Measurements from ENCODE around the gene ZWILCH.

DNA sequence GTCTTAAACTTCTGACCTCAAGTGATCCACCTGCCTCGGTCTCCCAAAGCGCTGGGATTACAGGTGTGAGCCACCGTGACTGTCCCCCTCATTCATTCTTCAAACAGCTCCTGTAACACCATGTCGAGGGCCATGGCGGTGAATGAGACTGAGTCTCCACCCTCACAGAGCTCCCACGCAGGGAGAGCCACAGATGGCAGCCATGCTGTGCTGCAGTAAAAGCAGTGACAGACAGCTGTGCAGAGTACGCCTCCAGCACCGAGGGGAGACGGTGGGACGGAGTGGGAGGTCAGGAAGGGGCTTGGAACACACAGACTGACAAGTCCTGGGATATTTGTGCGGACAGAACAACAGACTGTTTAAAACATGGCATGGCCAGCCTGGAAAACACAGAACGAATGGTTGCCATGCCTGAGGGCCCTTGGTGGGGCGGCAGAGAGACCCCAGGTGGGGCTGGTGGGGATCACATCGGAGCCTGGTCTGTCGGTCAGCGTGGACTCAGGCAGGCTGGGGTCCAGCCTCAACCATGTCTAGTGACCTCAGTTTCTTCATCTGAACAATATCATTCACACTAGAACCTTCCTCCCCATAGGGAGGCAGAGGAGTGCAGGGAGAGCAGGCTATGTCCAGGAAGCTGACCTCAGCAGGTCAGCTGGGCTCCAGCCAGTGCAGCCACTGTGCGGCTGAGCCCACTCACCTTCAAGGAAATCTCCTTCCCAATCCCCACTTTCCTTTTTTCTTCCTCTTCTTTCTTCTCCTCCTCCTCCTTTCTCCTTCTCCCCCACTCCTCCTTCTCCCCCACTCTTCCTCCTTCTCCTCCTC is 81.2 kb downstream of the ZWILCH start:
- no peak for TF ChIP-seq YY1 (IDR thresholded peaks at IDR 0.05)
- TF ChIP-seq, protein P1, sequence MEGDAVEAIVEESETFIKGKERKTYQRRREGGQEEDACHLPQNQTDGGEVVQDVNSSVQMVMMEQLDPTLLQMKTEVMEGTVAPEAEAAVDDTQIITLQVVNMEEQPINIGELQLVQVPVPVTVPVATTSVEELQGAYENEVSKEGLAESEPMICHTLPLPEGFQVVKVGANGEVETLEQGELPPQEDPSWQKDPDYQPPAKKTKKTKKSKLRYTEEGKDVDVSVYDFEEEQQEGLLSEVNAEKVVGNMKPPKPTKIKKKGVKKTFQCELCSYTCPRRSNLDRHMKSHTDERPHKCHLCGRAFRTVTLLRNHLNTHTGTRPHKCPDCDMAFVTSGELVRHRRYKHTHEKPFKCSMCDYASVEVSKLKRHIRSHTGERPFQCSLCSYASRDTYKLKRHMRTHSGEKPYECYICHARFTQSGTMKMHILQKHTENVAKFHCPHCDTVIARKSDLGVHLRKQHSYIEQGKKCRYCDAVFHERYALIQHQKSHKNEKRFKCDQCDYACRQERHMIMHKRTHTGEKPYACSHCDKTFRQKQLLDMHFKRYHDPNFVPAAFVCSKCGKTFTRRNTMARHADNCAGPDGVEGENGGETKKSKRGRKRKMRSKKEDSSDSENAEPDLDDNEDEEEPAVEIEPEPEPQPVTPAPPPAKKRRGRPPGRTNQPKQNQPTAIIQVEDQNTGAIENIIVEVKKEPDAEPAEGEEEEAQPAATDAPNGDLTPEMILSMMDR (IDR thresholded peaks at IDR 0.05; ENCODE audit: low read depth, low read length, missing input control) = no peak
- TF ChIP-seq FOXA1 (IDR thresholded peaks at IDR 0.05) = no peak
- TF ChIP-seq TAF1 (conservative IDR thresholded peaks at IDR 0.05) = no peak
- no peak for TF ChIP-seq GABPA (IDR thresholded peaks at IDR 0.05 in 1 of 2, conservative IDR thresholded peaks at IDR 0.05 in 1 of 2)
- no peak for TF ChIP-seq RAD21 (IDR thresholded peaks at IDR 0.05)
- TF ChIP-seq, protein P2, sequence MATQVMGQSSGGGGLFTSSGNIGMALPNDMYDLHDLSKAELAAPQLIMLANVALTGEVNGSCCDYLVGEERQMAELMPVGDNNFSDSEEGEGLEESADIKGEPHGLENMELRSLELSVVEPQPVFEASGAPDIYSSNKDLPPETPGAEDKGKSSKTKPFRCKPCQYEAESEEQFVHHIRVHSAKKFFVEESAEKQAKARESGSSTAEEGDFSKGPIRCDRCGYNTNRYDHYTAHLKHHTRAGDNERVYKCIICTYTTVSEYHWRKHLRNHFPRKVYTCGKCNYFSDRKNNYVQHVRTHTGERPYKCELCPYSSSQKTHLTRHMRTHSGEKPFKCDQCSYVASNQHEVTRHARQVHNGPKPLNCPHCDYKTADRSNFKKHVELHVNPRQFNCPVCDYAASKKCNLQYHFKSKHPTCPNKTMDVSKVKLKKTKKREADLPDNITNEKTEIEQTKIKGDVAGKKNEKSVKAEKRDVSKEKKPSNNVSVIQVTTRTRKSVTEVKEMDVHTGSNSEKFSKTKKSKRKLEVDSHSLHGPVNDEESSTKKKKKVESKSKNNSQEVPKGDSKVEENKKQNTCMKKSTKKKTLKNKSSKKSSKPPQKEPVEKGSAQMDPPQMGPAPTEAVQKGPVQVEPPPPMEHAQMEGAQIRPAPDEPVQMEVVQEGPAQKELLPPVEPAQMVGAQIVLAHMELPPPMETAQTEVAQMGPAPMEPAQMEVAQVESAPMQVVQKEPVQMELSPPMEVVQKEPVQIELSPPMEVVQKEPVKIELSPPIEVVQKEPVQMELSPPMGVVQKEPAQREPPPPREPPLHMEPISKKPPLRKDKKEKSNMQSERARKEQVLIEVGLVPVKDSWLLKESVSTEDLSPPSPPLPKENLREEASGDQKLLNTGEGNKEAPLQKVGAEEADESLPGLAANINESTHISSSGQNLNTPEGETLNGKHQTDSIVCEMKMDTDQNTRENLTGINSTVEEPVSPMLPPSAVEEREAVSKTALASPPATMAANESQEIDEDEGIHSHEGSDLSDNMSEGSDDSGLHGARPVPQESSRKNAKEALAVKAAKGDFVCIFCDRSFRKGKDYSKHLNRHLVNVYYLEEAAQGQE (IDR thresholded peaks at IDR 0.05) = no peak
- TF ChIP-seq, protein P3, sequence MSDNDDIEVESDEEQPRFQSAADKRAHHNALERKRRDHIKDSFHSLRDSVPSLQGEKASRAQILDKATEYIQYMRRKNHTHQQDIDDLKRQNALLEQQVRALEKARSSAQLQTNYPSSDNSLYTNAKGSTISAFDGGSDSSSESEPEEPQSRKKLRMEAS (IDR thresholded peaks at IDR 0.05) = no peak
- TF ChIP-seq EGR1 (IDR thresholded peaks at IDR 0.05; ENCODE audit: low read depth in 2 of 2) = no peak
- TF ChIP-seq, protein P4, sequence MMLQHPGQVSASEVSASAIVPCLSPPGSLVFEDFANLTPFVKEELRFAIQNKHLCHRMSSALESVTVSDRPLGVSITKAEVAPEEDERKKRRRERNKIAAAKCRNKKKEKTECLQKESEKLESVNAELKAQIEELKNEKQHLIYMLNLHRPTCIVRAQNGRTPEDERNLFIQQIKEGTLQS (IDR thresholded peaks at IDR 0.05) = no peak
- TF ChIP-seq JUND (IDR thresholded peaks at IDR 0.05) = no peak
- TF ChIP-seq FOXA2 (IDR thresholded peaks at IDR 0.05) = no peak
- no peak for TF ChIP-seq HNF4G (IDR thresholded peaks at IDR 0.05)
